GM19372 (cell line): ENCODE data around the gene LGI2.
A peak's percentile ranks its signal among the peaks of the same experiment; 100 is the strongest.
"Not testable (repeated sequence)": the region's sequence is repeated elsewhere in the genome, so short reads cannot be mapped to it uniquely, and the experiment has no call there.

Experiments
- ATAC-seq: cut with Tn5 transposase; IDR thresholded peaks from one replicate; pipeline ENCODE4 v1.9.1; 2021; ENCODE audit warnings: mild to moderate bottlenecking, low read depth, moderate library complexity; ENCODE audit not compliant: unreplicated experiment

The LGI2 gene

GRCh38 chr4:25051534-25051933, 20.8 kb upstream of the LGI2 start:
- ATAC-seq, result no peak

DNA sequence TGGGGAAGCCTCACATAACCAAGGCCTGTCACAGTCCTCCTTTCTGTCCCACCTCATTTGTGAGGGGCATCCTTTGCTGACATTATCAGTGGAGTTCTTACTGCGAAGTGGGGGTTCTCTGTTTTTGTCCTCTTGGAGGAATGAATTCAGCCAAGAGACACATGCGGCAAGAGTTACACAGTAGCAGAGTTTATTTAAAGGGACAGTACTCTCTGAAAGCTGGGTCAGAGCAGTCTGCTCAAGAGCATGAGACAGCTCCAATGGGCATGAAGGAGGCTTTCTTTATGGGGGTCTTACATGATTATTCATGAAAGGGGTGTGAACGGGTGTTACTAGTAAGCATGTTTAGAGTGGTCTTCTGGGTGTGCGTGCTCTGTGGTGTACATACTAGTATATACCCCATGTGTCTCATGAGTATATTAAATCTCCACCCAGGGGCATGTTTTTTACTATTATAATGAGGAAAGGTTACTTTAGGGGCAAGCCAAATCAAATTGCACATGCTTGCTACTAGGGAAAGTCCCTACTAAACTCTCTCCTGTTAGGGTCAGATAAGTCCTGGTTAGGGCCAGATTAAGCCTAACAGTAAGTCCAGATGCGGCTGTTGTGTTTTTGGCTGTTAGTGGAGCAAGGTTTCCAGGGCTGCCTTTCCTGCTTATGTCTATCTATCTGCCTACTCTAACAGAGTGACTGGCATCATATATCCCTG, 19.8 kb upstream of the LGI2 start:
- ATAC-seq, result no peak

DNA sequence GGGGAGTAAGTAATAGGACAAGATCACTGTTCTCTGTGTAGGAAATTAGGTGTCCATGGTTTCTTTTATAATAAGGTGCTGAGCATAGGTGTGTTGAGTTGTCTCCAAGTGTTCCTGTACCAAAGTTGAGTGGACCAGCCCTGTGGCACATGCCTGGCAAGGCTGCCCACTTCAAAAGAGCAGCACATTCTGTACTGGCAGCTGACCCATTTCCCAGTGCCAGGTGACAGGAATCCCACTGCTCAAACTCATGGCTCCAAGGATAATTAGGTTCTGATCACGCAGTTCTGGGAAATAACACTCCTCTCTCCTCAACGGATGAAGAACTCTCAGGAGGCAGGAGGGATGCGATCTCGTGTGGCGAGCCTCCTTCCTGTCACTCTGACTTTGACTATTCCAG, 12.8 kb upstream of the LGI2 start:
- ATAC-seq, result no peak

DNA sequence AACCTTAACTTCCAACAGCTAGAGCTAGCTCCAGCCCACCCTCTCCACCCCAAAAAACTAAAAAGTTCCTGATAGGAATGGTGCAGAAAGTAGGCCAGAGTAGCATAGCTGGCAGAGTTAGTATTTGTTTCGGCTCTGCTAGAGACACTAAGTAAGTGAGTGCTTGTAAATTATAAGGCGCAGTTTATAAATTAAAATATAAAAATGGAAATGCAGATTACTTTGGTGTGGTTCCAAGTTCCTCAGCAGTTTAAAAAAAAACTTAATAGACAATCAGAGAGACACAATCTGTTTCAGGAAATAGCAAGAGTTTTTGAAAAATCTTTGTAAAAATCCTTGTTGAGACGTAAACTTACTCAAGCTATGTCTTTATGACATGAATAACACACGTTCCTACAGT, 2.8 kb upstream of the LGI2 start:
- ATAC-seq, result no peak

DNA sequence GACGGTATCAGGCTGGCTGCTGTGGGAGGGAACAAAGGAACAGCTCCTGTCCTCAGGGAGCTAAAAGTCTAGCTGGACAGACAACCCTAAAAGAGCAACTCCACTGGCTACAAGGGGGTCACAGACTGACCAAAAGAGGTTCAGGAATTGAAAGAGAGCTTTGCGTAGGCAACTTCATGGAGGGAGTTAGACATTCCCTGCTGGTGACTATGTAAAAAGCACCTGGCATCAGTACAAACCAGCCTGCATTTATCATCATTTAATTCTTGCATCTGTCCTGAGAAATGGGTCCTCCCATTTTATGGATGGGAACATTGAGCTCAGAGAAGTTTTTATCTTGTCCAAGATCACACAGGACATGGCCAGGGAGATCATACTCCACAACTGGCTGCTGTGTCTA, 1.4 kb upstream of the LGI2 start:
- ATAC-seq, result no peak

DNA sequence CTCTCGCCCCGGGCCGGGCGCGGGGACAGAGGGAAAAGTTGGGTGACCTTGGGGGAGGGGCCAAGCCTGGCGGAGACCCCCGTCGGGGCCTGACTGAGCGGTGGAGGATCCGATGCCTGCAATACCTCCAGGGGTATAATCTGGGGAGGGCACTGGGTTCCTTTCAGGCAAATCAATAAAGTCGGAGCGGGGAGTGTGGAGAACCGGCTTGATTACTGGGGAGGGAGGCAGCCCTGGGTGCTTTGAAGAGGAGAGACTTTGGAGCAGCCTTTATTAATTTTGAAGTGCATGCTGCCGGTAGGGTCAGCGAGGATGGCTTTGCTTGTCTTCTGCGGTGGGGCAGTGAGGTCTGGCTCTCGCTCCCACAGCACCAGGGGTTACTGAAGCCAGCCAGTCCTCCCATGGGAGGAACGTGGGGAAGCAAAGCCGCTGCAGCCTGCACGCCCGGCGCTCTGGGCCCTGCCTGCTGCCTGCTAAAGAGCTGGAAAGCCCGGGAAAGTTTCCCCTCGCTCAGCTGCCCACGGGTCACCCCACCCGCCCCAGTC, 403 bp upstream of the LGI2 start:
- no peak for ATAC-seq

DNA sequence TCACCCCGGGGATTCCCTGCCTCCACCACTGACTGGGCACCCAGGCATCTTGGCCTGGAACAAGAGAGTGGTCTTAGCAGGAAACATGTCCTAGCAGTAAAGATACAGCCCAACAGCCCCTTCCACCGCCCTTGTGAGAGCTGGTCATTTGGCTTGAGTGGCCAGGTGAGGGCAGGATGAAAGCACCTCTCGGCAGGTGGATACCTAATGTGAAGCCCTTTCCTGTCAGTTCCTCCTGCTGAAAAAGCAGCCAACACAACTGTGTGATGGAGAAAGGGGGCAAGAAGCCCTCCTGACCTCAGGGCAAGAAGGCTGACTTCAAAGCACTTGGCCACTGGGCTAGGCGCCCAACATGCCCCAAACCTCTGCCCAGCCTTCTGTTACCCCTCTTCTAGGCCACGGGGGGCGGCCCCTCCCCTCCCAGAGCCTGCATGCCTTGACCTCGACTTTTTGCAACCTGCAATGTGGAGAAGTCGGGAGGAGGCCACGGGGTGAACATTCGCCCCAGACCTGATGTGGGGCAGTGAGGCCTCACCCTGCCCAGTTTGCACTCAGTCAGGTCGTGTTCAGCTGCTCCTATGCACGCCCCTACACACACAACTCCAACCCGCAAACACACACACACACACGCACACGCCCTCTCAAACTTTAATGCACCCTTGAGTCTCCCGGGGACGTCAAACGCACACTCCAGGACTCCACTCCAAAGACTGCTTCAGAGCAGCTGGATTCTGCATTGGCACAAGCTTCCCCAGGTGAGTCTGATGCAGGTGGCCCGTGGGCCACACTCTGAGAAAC, 1.1 kb downstream of the LGI2 start:
- ATAC-seq, result no peak

DNA sequence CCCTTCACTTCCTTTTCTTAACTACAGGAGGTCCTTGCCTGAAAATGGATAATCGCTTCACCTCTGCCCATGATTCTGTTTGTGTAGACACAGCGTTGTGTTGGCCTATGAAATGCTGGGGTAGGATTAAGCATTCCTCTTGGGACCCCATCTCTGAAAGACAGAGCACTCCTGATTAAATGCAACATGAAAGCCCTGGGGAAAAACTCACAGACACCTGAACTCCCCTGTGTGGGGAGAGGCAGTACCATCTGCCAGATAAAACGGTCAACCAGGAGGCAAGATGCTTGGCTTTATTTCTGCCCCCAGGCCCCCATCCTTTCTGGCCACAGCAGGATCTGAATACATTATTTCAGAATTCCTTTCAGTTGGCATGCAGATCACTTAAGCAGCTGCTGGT, 1.9 kb downstream of the LGI2 start:
- ATAC-seq, result no peak

DNA sequence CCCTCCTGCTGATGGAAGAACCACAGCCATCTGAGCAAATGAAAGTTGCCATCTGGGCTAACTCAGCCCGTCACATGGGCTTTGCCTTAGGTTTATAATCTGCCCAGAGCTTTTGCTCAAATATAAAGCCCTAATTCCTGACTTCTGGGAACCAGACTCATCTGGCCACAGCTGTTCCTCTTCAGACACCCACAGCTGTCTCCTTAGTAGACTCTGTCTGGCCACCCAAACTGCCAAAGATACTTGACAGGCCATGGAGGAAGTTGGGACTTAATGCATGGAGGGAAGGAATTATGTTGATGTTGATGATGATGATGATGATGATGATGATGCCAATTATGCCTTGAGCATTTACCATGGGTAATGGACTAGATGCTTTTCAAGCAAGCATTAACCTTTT, 8.0 kb downstream of the LGI2 start:
- no peak for ATAC-seq

DNA sequence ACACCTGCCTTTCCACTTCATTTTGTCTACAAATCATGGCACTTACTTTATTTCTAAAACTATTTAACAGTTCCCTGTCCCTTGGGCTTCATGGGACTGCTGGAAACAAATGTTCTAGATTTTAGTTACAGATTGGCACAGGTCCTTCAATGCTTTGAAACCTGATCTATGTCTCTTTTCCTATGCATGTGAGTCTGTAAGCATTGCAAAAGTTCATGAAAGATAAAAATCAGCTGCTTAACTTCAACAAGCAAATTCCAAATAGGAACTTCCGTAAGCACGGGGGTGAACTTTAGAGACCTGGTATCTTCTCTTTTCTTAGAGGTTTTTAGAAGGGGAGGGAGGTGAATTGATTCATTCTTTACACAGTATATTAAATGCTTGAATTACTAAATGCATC, 9.5 kb downstream of the LGI2 start:
- ATAC-seq, result no peak

DNA sequence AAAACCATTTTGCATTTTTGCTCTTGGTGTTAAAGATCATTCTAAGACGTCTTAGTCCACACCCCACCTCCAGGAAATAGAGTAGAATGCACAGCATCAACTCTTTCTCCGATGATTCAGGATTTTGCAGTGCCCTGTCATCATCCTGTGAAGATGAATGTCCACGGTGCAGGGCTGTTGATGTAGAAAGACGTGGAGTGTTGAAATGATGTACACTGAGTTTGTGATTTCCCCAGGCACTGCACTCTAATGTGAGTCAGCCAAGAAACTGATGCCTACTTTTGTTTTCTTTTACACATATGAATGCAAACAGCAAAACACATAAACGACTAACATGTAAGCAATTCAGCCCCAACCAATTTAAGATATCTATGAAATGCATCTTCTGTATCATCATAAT, 10.5 kb downstream of the LGI2 start:
- ATAC-seq, result no peak

DNA sequence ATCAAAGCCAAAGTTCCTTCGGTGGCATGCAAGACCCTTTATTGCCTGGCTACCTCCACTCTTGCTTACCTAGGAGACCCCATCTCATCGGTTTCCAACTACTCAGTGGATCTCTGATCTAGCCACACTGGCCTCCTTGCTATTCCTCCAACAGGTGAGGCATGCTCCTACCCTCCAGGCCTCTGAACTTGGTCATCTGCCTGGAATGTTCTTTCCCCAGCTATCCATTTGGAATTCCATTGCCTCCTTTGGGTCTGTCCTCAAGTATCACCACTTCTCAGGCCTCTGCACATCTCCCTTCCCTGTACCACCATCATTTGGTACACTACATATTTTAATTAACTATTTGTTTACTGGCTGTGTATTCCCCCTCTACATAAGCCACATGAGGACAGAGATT, 11.2 kb downstream of the LGI2 start:
- ATAC-seq, result no peak

DNA sequence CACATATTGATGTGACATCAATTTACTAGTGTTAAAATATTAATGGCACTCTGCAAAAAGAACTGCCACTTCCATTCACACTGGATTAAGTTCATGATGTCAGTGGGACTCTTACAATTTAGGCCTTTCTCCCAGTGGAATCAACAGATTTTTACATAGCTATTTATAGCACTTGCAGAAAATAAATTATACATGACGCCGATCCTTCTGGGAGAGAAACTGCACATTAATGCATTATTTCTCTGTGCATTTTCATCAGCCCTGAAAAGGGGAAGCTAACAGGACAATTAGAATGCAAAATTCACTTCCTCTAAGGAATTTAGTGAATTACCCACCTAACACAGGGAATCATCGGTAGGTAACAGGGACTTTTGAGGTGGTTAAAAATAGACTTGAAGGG, 15.7 kb downstream of the LGI2 start:
- no peak for ATAC-seq

DNA sequence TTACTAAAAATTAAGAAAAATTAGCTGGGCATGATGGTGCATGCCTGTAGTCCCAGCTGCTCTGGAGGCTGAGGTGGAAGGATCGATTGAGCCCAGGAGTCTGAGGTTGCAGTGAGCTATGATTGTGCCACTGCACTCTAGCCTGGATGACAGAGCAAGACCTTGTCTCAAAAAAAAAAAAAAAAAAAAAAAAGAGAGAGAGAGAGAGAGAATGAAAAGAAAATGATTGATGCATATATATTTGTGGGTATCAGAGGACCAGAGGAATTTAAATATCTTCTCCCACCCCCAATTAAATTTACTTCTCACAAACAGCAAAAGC, 16.1 kb downstream of the LGI2 start:
- ATAC-seq, result not testable (repeated sequence)

- no peak for ATAC-seq
Observed at GRCh38 chr4:25013756-25014661, 16.7 kb downstream of the LGI2 start.

DNA sequence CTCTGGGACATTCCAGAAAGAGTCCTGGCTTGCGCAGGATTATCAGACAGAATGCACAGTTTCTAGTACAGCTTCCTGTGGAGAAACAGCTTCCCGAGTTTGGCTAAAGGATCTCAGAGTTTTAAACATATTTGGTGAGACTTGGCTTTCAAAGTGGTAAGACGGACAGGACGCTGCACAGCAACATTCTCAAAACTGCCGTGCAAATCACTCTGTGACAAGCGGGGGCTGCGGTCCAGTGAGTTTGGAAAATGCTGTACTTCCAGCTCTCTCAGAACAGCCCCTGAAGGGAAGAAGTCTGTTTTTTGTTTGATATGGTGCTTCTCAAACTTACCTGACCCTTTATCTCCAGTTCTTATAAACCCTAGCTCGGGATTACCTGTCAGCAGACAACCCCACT, 18.1 kb downstream of the LGI2 start:
- no peak for ATAC-seq

DNA sequence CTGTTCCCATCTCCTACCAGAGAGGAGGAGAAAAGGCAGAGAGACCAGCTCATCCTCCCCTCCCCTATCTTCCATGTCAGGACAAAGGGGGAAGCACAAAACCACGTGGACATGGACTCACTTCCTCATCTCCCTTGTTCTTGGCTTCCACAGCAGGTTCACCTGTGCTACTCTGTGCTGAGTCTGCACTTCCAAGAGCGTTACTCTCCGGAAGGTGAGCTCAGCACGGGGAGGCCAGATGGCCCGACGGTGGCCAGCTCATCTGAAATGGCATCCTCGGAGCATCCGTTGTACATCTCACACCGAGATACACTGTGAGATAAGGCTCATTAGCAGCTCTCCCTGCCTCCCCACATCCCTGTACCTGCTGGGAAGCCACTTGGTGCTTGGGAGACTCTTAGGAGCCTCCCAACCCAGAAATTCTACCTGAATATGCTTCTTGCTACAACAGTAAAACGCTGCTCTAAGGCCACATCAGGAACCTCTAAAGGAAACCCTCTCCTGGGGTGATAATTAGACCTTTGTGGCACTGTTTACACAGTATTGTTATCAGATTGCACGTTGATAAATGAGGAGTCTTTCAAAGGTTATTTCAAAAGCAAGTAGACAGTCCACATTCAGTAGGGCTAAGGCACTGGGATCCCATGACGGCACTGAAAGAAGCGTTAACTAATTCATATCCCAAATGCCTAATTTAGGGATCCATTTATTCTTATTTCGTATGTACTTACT, 19.4 kb downstream of the LGI2 start:
- no peak for ATAC-seq

DNA sequence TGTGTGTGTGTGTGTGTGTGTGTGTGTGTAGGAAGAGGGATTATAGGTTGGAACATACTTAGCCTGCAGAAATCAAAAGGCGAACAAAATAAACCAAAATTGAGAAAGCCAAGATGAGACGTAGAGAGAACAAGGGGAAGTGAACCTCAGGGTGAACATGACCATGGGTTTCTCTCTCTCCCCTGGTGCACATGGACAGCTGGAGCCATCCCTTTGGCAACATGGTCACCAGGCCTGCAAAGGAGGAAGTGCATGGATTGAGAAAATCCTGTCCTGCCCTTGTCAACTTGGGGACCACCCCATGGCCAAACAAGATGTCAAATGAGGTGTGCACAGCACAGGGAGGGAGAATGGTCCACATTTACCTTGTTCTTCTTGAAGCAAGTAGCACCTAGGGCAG, 23.1 kb downstream of the LGI2 start:
- ATAC-seq, result no peak

DNA sequence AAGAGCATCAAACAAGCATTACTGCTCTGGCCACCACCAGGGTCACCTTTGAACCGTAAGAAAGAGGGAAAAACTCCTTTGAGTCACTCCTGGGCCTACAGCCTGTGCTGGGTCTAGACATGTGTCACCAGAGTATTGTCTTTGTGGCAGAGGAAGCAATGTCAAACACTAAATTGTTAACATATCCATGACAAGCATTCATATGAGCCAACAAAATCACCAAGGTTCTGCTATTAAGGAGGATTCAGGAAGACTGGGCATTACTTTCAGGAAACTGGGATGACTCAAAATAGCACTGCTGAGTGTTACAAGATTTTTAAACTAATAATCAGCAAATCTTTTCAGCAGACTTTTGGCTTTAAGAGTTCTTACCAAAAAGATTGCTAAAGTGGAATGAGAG, 28.1 kb downstream of the LGI2 start:
- ATAC-seq, result no peak

DNA sequence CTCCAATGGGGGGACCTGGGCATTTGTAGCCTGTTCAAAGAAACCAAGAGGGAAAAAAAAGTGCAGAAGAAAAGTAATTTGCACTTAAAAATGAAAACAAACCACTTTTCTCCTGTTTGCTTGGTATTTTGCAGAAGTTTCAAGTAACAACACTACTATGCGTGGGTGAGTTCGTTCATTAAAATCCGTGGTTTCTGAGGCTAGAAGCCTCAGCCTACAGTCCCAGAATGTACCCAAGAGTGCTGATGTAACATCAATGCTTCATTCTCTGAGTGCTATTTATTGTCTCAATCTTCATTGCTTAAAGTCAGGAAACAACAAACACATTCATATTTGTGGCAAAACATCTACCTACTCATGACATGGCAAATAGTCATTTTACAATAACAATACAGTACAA, 29.2 kb downstream of the LGI2 start:
- peak; percentile 56 for ATAC-seq
